GM21717 (cell line): ENCODE measurements around the gene SFMBT1.

Source experiments
- ATAC-seq: cut with Tn5 transposase; IDR thresholded peaks from one replicate; pipeline ENCODE4 v1.9.1; 2021; ENCODE audit warnings: mild to moderate bottlenecking, moderate library complexity; ENCODE audit not compliant: unreplicated experiment

The SFMBT1 gene

GRCh38 chr3:53003320-53003719 is 42.6 kb downstream of the SFMBT1 start:
- no peak for ATAC-seq

- no peak for ATAC-seq
Observed at GRCh38 chr3:52998771-52999513, 46.9 kb downstream of the SFMBT1 start.

- ATAC-seq: no peak
Observed at GRCh38 chr3:52990637-52991036, 55.2 kb downstream of the SFMBT1 start.

GRCh38 chr3:52986938-52987337 is 58.9 kb downstream of the SFMBT1 start:
- no peak for ATAC-seq

GRCh38 chr3:52986049-52986448 is 59.8 kb downstream of the SFMBT1 start:
- no peak for ATAC-seq

- peak; percentile 44 for ATAC-seq
Observed at GRCh38 chr3:52983828-52984227, 62.0 kb downstream of the SFMBT1 start.

- peak; percentile 92 for ATAC-seq
Observed at GRCh38 chr3:52983336-52983807, 62.5 kb downstream of the SFMBT1 start.

- no peak for ATAC-seq
Observed at GRCh38 chr3:52982839-52983238, 63.0 kb downstream of the SFMBT1 start.

- no peak for ATAC-seq
Observed at GRCh38 chr3:52979190-52979983, 66.5 kb downstream of the SFMBT1 start.

- ATAC-seq: no peak
Observed at GRCh38 chr3:52978109-52978754, 67.6 kb downstream of the SFMBT1 start.

- ATAC-seq: no peak
Observed at GRCh38 chr3:52973806-52974205, 72.1 kb downstream of the SFMBT1 start.

- ATAC-seq: no peak
Observed at GRCh38 chr3:52971895-52972294, 74.0 kb downstream of the SFMBT1 start.

- no peak for ATAC-seq
Observed at GRCh38 chr3:52967398-52967797, 78.5 kb downstream of the SFMBT1 start.

- no peak for ATAC-seq
Observed at GRCh38 chr3:52962160-52962559, 83.7 kb downstream of the SFMBT1 start.

GRCh38 chr3:52959773-52960172 is 86.1 kb downstream of the SFMBT1 start:
- ATAC-seq: no peak

GRCh38 chr3:52939600-52939999 is 106.3 kb downstream of the SFMBT1 start:
- no peak for ATAC-seq

GRCh38 chr3:52934630-52935530 is 111.0 kb downstream of the SFMBT1 start:
- ATAC-seq: peak; percentile 76

- no peak for ATAC-seq
Observed at GRCh38 chr3:52931889-52932288, 114.0 kb downstream of the SFMBT1 start.

GRCh38 chr3:52931328-52931727 is 114.5 kb downstream of the SFMBT1 start:
- no peak for ATAC-seq

- ATAC-seq: no peak
Observed at GRCh38 chr3:52930748-52931147, 115.1 kb downstream of the SFMBT1 start.

GRCh38 chr3:52926554-52926953 is 119.3 kb downstream of the SFMBT1 start:
- ATAC-seq: no peak
